HG02852 (cell line): Measurements from ENCODE around the gene CDCP1.
"Not testable (repeated sequence)": the region's sequence is repeated elsewhere in the genome, so short reads cannot be mapped to it uniquely, and the experiment has no call there.

ENCODE experiments used
- ATAC-seq: cut with Tn5 transposase; IDR thresholded peaks from one replicate; pipeline ENCODE4 v1.9.1; 2021; ENCODE audit warnings: mild to moderate bottlenecking, moderate library complexity; ENCODE audit not compliant: unreplicated experiment

The CDCP1 gene

GRCh38 chr3:45088543-45089358 is 57.4 kb downstream of the CDCP1 start:
- ATAC-seq: no peak

GRCh38 chr3:45087155-45087554 is 59.0 kb downstream of the CDCP1 start:
- ATAC-seq: no peak

GRCh38 chr3:45084820-45085816 is 61.1 kb downstream of the CDCP1 start:
- ATAC-seq: no peak

GRCh38 chr3:45084361-45084760 is 61.8 kb downstream of the CDCP1 start:
- no peak for ATAC-seq

- ATAC-seq: no peak
Measured at GRCh38 chr3:45083023-45083422, 63.2 kb downstream of the CDCP1 start.

- no peak for ATAC-seq
Measured at GRCh38 chr3:45082142-45082538, 64.0 kb downstream of the CDCP1 start.

GRCh38 chr3:45081506-45082141 is 64.6 kb downstream of the CDCP1 start:
- no peak for ATAC-seq

- no peak for ATAC-seq
Measured at GRCh38 chr3:45080824-45081223, 65.4 kb downstream of the CDCP1 start.

- no peak for ATAC-seq
Measured at GRCh38 chr3:45079715-45080114, 66.5 kb downstream of the CDCP1 start.

GRCh38 chr3:45078910-45079522 is 67.2 kb downstream of the CDCP1 start:
- no peak for ATAC-seq

GRCh38 chr3:45078256-45078655 is 67.9 kb downstream of the CDCP1 start:
- ATAC-seq: not testable (repeated sequence)

- no peak for ATAC-seq
Measured at GRCh38 chr3:45075821-45076625, 70.2 kb downstream of the CDCP1 start.

- ATAC-seq: no peak
Measured at GRCh38 chr3:45071075-45071474, 75.1 kb downstream of the CDCP1 start.

GRCh38 chr3:45067941-45068340 is 78.2 kb downstream of the CDCP1 start:
- no peak for ATAC-seq

- no peak for ATAC-seq
Measured at GRCh38 chr3:45067486-45067885, 78.7 kb downstream of the CDCP1 start.

- no peak for ATAC-seq
Measured at GRCh38 chr3:45066109-45066801, 79.9 kb downstream of the CDCP1 start.

GRCh38 chr3:45065373-45065720 is 80.8 kb downstream of the CDCP1 start:
- ATAC-seq: no peak

GRCh38 chr3:45064512-45065372 is 81.4 kb downstream of the CDCP1 start:
- no peak for ATAC-seq

- ATAC-seq: no peak
Measured at GRCh38 chr3:45062697-45063070, 83.5 kb downstream of the CDCP1 start.
